ENCODE results near the gene CAV1. TPM values are rescaled to one million over a fixed set of nuclear protein-coding genes. Genes with fewer than 3 reads are reported as not detected.

The CAV1 gene
- total RNA-seq, 1 experiment from 2014 or later: 20.2 TPM

- Mint-ChIP-seq H3K27ac (no peak overlapping the region), H3K27me3 (ENCODE audit: low read depth) (peaks cover 22% of the 10 kb centered on the region), H3K4me1 (peaks cover 12 to 14% of the 10 kb centered on the region in 2 experiments), H3K9me3 (no peaks in the 10 kb centered on the region), H3K36me3 (ENCODE audit: insufficient read depth in 1 of 3, low read depth in 3 of 3) (no peaks in the 10 kb centered on the region), H3K4me3 (no peak overlapping the region)
- no peak for DNase-seq
- H3K4me2 ChIP-seq (ENCODE audit: insufficient read depth, insufficient read length, low read length): no peak overlapping the region
- no peak overlapping the region for H2BK15ac ChIP-seq (ENCODE audit: low read depth, low read length)
- H3K27me3 ChIP-seq (ENCODE audit: insufficient read depth, low read length): no peaks in the 10 kb centered on the region; the same call in 1 of the 2 replicates
- TF ChIP-seq, protein P1, sequence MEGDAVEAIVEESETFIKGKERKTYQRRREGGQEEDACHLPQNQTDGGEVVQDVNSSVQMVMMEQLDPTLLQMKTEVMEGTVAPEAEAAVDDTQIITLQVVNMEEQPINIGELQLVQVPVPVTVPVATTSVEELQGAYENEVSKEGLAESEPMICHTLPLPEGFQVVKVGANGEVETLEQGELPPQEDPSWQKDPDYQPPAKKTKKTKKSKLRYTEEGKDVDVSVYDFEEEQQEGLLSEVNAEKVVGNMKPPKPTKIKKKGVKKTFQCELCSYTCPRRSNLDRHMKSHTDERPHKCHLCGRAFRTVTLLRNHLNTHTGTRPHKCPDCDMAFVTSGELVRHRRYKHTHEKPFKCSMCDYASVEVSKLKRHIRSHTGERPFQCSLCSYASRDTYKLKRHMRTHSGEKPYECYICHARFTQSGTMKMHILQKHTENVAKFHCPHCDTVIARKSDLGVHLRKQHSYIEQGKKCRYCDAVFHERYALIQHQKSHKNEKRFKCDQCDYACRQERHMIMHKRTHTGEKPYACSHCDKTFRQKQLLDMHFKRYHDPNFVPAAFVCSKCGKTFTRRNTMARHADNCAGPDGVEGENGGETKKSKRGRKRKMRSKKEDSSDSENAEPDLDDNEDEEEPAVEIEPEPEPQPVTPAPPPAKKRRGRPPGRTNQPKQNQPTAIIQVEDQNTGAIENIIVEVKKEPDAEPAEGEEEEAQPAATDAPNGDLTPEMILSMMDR (conservative IDR thresholded peaks at IDR 0.05): no peak
- H4K91ac ChIP-seq (ENCODE audit: insufficient read length, low read depth, low read length): no peak overlapping the region
- no peak overlapping the region for H3K14ac ChIP-seq (ENCODE audit: insufficient read depth, low read length)
- H3K56ac ChIP-seq (ENCODE audit: insufficient read length, low read depth, low read length): no peak overlapping the region
- H3K4ac ChIP-seq (ENCODE audit: low read depth, low read length): no peak overlapping the region
- H4K20me1 ChIP-seq (ENCODE audit: control insufficient read depth, insufficient read depth, insufficient read length): no peaks in the 10 kb centered on the region
- H2BK12ac ChIP-seq (ENCODE audit: insufficient read length, low read depth, low read length): no peak overlapping the region
- no peak overlapping the region for H3K18ac ChIP-seq (ENCODE audit: insufficient read length, low read depth, low read length)
- no peak overlapping the region for H2BK20ac ChIP-seq (ENCODE audit: low read depth, low read length, poor library complexity, severe bottlenecking)
- H4K8ac ChIP-seq (replicated peaks; ENCODE audit: insufficient read length, low read depth, low read length): no peak overlapping the region
- H2BK120ac ChIP-seq (ENCODE audit: low read depth, low read length, poor library complexity, severe bottlenecking): no peak overlapping the region
- no peak overlapping the region for H3K27ac ChIP-seq (ENCODE audit: insufficient read length, low read depth, low read length)
- no peak overlapping the region for H2AFZ ChIP-seq (ENCODE audit: low read length)
- no peaks in the 10 kb centered on the region for H3K79me2 ChIP-seq (ENCODE audit: insufficient read depth, low read length)
- no peaks in the 10 kb centered on the region for H3K9me3 ChIP-seq (ENCODE audit: control insufficient read depth, low read depth, low read length)
- H3K79me1 ChIP-seq (ENCODE audit: insufficient read depth, low read depth, low read length, poor library complexity, severe bottlenecking): no peaks in the 10 kb centered on the region
- no peaks in the 10 kb centered on the region for H3K4me1 ChIP-seq (ENCODE audit: insufficient read depth, low read length)
- H4K5ac ChIP-seq (ENCODE audit: insufficient read length, low read depth, low read length): no peak overlapping the region
- peaks cover 10% of the 10 kb centered on the region for H3K23me2 ChIP-seq (ENCODE audit: insufficient read length, low read depth, low read length, poor library complexity, severe bottlenecking)
- H3T11ph ChIP-seq (ENCODE audit: low read length): no peak overlapping the region
- H2AK5ac ChIP-seq (ENCODE audit: insufficient read length, low read length): no peak overlapping the region
- no peak overlapping the region for H3K9ac ChIP-seq (ENCODE audit: extremely low read depth, insufficient read length, low read length)
- H3K23ac ChIP-seq (ENCODE audit: insufficient read length, low read depth, low read length): no peak overlapping the region
- no peak overlapping the region for H2BK5ac ChIP-seq (ENCODE audit: insufficient read length, low read length)
These were observed 21.0 kb upstream of the CAV1 start for GRCh38 chr7:116503835-116504234.

All from H9 (cell line).